HuH-7 (cell line): ENCODE measurements around the gene KRTAP2-4.
"Not testable (repeated sequence)": the region's sequence is repeated elsewhere in the genome, so short reads cannot be mapped to it uniquely, and the experiment has no call there.

Experiments
- DNase-seq: peaks from one replicate; pipeline ENCODE4 v3.0.0; 2011; ENCODE audit warnings: low spot score

The KRTAP2-4 gene

DNA sequence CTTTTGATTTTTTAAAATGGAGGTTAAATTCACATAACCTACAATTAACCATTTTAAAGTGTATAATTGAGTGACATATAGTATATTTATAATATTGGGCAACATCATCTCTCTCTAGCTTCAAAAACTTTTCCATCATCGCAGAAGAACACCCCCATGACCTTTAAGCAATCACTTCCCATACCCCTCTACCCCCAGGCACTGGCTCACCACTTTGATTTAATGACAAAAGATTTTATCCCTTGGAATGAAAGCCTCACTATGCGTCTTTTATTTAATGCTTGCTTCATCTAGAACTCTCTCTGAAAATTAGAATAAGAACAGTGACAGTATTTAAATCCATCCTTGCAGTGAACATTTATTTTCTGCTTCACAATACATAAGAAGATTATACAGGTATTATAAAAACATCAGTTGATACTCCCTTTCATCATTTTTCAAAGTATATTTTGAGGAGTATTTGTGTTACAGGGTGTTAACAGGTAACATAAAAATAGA is 27.8 kb downstream of the KRTAP2-4 start:
- no peak for DNase-seq

DNA sequence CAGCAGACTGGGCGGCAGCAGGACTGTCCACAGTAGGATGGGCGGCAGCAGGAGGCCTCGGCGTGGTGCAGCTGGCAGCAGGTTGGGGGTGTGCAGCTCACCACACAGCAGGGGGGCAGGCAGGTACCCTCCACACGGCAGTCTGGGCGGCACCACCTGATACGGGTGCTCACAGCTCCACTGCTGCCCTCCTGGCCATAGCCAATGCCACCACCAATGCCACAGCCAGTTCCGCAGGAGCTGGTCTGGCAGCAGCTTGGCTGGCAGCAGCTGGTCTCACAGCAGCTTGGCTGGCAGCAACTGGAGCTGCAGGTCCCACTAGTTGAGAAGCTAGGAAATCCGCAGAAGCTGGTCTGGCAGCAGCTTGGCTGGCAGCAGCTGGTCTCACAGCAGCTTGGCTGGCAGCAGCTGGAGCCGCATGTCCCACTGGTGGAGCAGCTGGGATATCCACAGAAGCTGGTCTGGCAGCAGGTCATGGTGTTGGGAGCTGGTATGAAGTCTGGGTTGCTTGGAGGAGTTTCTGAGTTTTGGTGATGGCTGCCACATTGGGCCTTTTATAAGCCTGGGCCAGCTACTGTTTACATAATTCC is 31.2 kb downstream of the KRTAP2-4 start, which contains the start of gene KRTAP1-3:
TSS of gene KRTAP1-3 (minus strand) at position 529 of the 590 bp plus-strand sequence. CDS start at position 476, 53 bp downstream.
- DNase-seq: not testable (repeated sequence)

DNA sequence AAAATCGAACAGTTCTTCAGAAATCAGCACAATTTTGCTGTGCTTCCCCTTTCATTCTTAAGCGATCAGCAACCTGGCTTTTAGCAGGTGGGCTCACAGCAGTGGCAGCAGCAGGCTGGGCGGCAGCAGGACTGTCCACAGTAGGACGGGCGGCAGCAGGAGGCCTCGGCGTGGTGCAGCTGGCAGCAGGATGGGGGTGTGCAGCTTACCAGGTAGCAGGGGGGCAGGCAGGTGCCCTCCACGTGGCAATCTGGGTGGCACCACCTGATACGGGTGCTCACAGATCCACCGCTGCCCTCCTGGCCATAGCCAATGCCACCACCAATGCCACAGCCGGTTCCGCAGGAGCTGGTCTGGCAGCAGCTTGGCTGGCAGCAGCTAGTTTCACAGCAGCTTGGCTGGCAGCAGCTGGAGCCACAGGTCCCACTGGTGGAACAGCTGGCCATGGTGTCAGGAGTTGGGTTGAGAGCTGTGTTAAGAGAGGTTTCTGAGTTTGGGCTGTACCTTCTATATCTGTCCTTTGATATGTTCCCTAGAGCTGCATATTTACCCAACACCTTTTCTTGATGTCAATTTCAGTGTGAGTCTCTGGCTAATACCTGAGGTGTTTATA is 35.9 kb downstream of the KRTAP2-4 start, which contains the start of gene KRTAP1-4:
TSS of gene KRTAP1-4 (minus strand) at position 563 of the 613 bp plus-strand sequence. CDS start at position 446, 117 bp downstream.
- no peak for DNase-seq

DNA sequence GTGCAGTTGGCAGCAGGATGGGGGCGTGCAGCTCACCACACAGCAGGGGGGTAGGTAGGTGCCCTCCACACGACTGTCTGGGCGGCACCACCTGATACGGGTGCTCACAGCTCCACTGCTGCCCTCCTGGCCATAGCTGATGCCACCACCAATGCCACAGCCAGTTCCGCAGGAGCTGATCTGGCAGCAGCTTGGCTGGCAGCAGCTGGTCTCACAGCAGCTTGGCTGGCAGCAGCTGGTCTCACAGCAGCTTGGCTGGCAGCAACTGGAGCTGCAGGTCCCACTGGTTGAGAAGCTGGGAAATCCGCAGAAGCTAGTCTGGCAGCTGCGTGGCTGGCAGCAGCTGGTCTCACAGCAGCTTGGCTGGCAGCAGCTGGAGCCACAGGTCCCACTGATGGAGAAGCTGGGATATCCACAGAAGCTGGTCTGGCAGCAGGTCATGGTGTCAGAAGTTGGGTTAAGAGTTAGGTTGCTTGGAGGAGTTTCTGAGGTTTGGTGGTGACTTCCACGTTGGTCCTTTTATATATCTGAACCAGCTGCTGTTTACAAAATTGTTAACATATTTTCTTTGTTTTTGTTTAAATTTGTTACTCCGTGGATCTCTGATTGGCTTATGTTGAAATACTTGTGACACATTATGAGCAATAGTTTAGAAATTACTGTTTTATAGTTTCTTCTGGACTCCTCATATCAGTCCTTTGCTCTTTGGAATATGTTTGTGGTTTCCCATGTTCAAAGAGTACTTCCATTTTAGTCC is 38.8 kb downstream of the KRTAP2-4 start, which contains the start of gene KRTAP1-5:
TSS of gene KRTAP1-5 (minus strand) at position 494 of the 757 bp plus-strand sequence. CDS start at position 441, 53 bp downstream.
- no peak for DNase-seq

DNA sequence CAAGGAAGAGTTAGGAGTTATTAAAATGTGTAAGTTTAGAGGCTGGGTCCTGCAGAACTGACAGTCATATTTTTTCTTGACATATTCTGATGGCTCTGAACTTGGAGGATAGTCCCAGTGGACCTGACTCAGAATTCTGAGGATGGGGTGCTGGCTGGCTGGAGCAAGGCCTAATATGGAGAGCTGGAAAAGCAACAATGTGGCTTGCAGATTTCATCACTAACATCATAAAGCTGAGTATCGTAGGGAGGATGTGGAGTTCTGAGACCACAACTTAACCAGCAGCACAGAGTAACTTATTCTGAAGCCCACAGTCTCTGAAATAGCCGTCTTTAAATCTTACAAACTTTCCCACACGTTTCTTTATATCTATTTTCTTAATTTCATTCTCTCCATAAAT is 41.0 kb downstream of the KRTAP2-4 start:
- DNase-seq: no peak

DNA sequence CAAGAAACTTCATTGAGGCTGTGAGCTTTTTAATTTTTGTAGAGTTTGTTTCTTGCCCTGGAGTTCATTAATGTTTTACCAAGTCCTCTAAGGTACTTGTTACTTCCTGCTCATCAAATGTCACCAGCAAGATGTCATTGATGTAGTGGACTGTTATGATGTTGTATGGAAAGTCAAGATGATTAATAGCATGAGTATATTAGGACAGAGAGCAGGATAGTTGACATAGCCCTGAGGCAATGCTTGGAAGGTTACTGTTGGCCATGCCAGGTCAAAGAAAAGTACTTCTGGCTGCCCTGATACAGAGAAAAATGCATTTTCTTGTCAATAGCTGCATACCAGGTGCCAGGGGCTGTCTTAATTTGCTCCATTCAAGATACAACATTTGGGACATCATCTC is 45.3 kb downstream of the KRTAP2-4 start:
- no peak for DNase-seq

DNA sequence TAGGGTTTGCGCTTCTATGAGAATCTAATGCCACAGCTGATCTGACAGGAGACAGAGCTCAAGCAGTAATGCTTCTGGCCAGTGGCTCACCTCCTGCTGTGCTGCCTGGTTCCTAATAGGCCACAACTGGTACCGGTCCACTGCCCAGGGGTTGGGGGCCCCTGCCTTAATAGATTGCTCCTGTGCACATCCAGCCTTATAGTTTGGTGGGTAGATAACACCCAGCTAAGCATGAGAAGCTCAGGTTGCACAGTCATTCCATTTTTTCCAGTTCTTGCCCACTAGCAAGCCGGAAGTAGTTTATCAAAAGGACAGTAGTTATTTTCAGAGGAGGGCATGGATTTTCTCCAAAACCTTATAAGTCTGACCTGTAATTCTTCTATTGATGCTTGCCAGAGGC is 46.3 kb downstream of the KRTAP2-4 start:
- no peak for DNase-seq

DNA sequence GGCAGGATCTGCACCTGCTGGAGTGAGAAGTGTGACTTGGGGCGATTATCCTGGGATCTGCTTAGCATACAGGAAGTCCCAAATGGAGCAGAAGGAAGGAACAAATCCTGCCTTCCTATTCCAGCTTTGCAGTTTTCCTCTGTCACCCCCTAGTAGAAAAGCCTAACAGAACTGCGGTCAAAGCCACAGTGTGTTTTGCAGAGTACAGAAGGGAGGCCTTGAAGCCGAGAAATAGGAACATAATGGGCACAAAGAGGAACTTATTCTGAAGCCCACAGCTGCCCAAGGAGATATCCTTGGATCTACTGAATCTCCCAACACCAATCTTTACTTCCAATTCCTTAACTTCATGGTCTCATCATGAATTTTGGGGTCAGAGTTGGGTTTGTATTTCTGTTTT is 47.1 kb downstream of the KRTAP2-4 start:
- DNase-seq: no peak

DNA sequence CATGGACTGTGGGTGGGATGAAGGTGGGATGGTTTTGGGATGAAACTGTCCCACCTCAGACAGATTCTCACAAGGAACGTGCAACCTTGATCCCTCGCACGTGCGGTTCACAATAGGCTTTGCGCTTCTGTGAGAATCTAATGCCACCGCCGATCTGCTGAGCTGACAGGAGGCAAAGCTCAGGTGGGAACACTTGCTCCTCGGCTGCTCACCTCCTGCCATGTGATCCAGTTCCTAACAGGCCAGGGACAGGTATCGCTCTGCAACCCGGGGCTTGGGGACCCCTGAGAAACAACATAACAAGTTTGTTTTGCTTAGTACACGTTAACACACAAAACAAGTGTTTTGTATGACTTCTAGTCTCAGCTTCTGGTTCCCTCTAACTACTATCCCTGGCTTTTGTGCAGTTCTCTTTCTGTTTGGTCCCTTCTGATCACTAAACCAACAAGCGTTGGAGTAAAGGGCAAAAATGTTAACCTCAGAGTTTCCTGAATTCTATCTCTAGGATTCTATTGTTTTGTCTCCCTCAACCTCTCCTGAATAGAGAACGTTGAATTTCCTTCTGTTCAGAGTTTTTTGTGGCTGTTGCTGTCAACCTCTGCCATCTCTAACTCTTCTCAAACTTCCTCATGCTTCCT is 49.0 kb downstream of the KRTAP2-4 start:
- DNase-seq: no peak

DNA sequence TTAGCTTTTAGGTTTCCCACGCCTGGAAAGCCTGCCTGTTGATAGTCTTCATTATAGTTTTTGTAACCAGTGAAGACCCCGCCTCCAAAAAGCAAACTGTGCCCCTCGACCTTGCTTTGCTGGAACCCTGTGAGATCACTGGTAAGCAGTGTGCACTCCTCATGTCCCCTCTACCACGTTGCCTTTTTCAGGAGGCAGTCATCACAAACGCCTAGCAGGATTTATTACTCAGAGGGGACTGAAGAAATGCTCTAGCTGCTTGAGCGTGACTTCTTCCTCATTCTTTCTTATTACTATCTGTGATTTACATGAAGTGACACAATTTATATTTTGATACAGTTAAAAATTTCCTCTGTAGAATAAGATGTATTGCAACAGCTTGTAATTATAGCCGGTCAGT is 50.2 kb downstream of the KRTAP2-4 start:
- DNase-seq: no peak
